ENCODE results near the gene LRRN3. TPM values are rescaled to one million over a fixed set of nuclear protein-coding genes. Genes with fewer than 3 reads are reported as not detected.
"Not testable (repeated sequence)": the region's sequence is repeated elsewhere in the genome, so short reads cannot be mapped to it uniquely, and the experiment has no call there.

The LRRN3 gene
- total RNA-seq, 1 donor from 2014 or later = not detected

- Histone ChIP-seq H3K27me3 (ENCODE audit: control insufficient read depth, insufficient read depth, low read length) (no peaks in the 10 kb centered on the region), H3K4me3 (ENCODE audit: low read depth, low read length) (no peak overlapping the region), H3K36me3 (ENCODE audit: control insufficient read depth, insufficient read depth, low read length) (no peaks in the 10 kb centered on the region)
- TF ChIP-seq, protein P1, sequence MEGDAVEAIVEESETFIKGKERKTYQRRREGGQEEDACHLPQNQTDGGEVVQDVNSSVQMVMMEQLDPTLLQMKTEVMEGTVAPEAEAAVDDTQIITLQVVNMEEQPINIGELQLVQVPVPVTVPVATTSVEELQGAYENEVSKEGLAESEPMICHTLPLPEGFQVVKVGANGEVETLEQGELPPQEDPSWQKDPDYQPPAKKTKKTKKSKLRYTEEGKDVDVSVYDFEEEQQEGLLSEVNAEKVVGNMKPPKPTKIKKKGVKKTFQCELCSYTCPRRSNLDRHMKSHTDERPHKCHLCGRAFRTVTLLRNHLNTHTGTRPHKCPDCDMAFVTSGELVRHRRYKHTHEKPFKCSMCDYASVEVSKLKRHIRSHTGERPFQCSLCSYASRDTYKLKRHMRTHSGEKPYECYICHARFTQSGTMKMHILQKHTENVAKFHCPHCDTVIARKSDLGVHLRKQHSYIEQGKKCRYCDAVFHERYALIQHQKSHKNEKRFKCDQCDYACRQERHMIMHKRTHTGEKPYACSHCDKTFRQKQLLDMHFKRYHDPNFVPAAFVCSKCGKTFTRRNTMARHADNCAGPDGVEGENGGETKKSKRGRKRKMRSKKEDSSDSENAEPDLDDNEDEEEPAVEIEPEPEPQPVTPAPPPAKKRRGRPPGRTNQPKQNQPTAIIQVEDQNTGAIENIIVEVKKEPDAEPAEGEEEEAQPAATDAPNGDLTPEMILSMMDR (IDR thresholded peaks at IDR 0.05; ENCODE audit: insufficient read depth, low read length, severe bottlenecking) = no peak
- DNase-seq (ENCODE audit: low read depth) (no peak), FAIRE-seq (no peak)
These were observed 31.1 kb upstream of the LRRN3 start for GRCh38 chr7:111059833-111060232.

- no peaks in the 10 kb centered on the region for H3K36me3 ChIP-seq (ENCODE audit: control insufficient read depth, insufficient read depth, low read length)
- TF ChIP-seq, protein P1 (IDR thresholded peaks at IDR 0.05; ENCODE audit: insufficient read depth, low read length, severe bottlenecking) = no peak
- H3K4me3 ChIP-seq (ENCODE audit: low read depth, low read length) = no peak overlapping the region
- no peaks in the 10 kb centered on the region for H3K27me3 ChIP-seq (ENCODE audit: control insufficient read depth, insufficient read depth, low read length)
- FAIRE-seq = no peak
- no peak for DNase-seq (ENCODE audit: low read depth)
These were observed 27.8 kb upstream of the LRRN3 start for GRCh38 chr7:111063166-111063565.

GRCh38 chr7:111067251-111067650, 23.7 kb upstream of the LRRN3 start:
- Histone ChIP-seq H3K4me3 (ENCODE audit: low read depth, low read length) (no peak overlapping the region), H3K36me3 (ENCODE audit: control insufficient read depth, insufficient read depth, low read length) (no peaks in the 10 kb centered on the region), H3K27me3 (ENCODE audit: control insufficient read depth, insufficient read depth, low read length) (no peaks in the 10 kb centered on the region)
- no peak for DNase-seq (ENCODE audit: low read depth)
- TF ChIP-seq, protein P1 (IDR thresholded peaks at IDR 0.05; ENCODE audit: insufficient read depth, low read length, severe bottlenecking) = no peak
- FAIRE-seq = no peak

DNA sequence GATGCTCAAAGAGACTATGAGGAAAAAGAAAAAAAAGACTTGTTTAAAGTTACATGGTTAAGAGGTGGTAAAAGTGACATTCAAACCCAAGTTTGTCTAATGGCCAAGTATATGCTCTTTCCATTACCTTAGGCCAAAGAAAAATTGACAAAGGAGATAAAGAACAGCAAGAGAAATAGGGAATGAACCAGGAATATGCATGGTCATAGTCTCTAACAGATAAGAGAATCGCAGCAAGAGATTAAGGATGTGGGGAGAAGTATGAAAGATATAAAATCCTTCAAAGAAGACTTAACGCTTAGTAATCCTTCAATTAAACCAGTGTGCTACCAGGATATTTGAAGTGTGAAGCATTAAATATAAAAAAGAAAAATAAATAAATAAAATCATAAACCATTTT, 23.2 kb upstream of the LRRN3 start:
- no peaks in the 10 kb centered on the region for H3K27me3 ChIP-seq (ENCODE audit: control insufficient read depth, insufficient read depth, low read length)
- FAIRE-seq = no peak
- TF ChIP-seq, protein P1 (IDR thresholded peaks at IDR 0.05; ENCODE audit: insufficient read depth, low read length, severe bottlenecking) = no peak
- H3K4me3 ChIP-seq (ENCODE audit: low read depth, low read length) = no peak overlapping the region
- no peak for DNase-seq (ENCODE audit: low read depth)
- H3K36me3 ChIP-seq (ENCODE audit: control insufficient read depth, insufficient read depth, low read length) = no peaks in the 10 kb centered on the region

GRCh38 chr7:111068618-111069017, 22.3 kb upstream of the LRRN3 start:
- Histone ChIP-seq H3K27me3 (ENCODE audit: control insufficient read depth, insufficient read depth, low read length) (no peaks in the 10 kb centered on the region), H3K4me3 (ENCODE audit: low read depth, low read length) (no peak overlapping the region), H3K36me3 (ENCODE audit: control insufficient read depth, insufficient read depth, low read length) (no peaks in the 10 kb centered on the region)
- no peak for FAIRE-seq
- TF ChIP-seq, protein P1 (IDR thresholded peaks at IDR 0.05; ENCODE audit: insufficient read depth, low read length, severe bottlenecking) = no peak
- no peak for DNase-seq (ENCODE audit: low read depth)

DNA sequence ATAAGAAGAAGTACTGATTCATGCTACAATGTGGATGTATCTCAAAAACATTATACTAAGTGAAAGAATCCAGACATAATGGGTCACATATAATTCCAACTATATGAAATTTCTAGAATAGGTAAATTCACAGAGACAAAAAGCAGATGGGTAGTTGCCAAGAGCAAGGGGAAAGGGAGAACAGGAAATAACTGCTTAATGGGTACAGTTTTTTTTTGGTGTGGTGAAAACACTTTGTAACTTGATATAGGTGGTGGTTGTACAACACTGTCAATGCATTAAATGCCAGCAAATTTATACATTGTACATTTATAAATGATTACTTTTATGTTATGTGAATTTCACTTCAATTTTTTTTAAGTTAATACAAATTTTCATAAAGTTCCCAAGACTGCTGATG, 19.4 kb upstream of the LRRN3 start:
- FAIRE-seq (no peak), DNase-seq (ENCODE audit: low read depth) (no peak)
- H3K27me3 ChIP-seq (ENCODE audit: control insufficient read depth, insufficient read depth, low read length) = no peaks in the 10 kb centered on the region
- H3K36me3 ChIP-seq (ENCODE audit: control insufficient read depth, insufficient read depth, low read length) = no peaks in the 10 kb centered on the region
- no peak overlapping the region for H3K4me3 ChIP-seq (ENCODE audit: low read depth, low read length)
- TF ChIP-seq, protein P1 (IDR thresholded peaks at IDR 0.05; ENCODE audit: insufficient read depth, low read length, severe bottlenecking) = no peak

DNA sequence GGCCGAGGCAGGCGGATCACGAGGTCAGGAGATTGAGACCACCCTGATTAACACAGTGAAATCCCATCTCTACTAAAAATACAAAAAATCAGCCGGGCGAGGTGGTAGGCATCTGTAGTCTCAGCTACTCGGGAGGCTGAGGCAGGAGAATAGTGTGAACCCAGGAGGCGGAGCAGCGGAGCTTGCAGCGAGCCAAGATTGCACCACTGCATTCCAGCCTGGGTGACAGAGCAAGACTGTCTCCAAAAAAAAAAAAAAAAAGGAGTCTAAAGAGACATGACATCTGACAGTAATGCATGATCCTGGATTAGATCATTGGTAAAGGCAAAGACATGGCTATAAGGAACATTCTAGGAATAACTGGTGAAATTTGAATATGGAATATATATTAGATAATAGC, 18.3 kb upstream of the LRRN3 start:
- not testable (repeated sequence) for FAIRE-seq; H3K27me3 ChIP-seq (ENCODE audit: control insufficient read depth, insufficient read depth, low read length); H3K36me3 ChIP-seq (ENCODE audit: control insufficient read depth, insufficient read depth, low read length); H3K4me3 ChIP-seq (ENCODE audit: low read depth, low read length); DNase-seq (ENCODE audit: low read depth)

Measured in bronchial epithelial cell (primary cell).